HepG2 (cell line): ENCODE results near the gene CHKA. TPM values are rescaled to one million over a fixed set of nuclear protein-coding genes. Genes with fewer than 3 reads are reported as not detected.

Experiments
- ADNP ChIP-seq: sonication (generic); formaldehyde crosslinking; IDR thresholded peaks from 2 replicates; pipeline ENCODE4 v1.4.0; 2020; ENCODE audit warnings: missing genetic modification reagents
- ARID2 ChIP-seq: sonication (generic); formaldehyde crosslinking; IDR thresholded peaks from 2 replicates; pipeline ENCODE4 v1.8.1; 2022; ENCODE audit warnings: mild to moderate bottlenecking, missing genetic modification reagents, borderline replicate concordance
- CENPT ChIP-seq: sonication (generic); formaldehyde crosslinking; IDR thresholded peaks from 2 replicates; pipeline ENCODE4 v1.8.0; 2022; ENCODE audit warnings: low read depth, mild to moderate bottlenecking, moderate library complexity, missing genetic modification reagents
- GATA4 ChIP-seq: sonication (generic); IDR thresholded peaks from 2 replicates; pipeline ENCODE4 v1.6.1; 2016; ENCODE audit warnings: antibody characterized with exemption, low read depth, borderline replicate concordance
- HOXA7 ChIP-seq: sonication (generic); formaldehyde crosslinking; IDR thresholded peaks from 2 replicates; pipeline ENCODE4 v1.8.1; 2022; ENCODE audit warnings: mild to moderate bottlenecking, missing genetic modification reagents, moderate library complexity
- ISX ChIP-seq: sonication (generic); formaldehyde crosslinking; conservative IDR thresholded peaks from 2 replicates; pipeline ENCODE4 v1.5.0; 2020; ENCODE audit warnings: missing genetic modification reagents
- RARG ChIP-seq: sonication (generic); formaldehyde crosslinking; IDR thresholded peaks from 2 replicates; pipeline ENCODE4 v1.4.0; 2020; ENCODE audit warnings: low read depth, mild to moderate bottlenecking, missing genetic modification reagents
- SMAD1 ChIP-seq: sonication (generic); formaldehyde crosslinking; IDR thresholded peaks from 2 replicates; pipeline ENCODE4 v1.4.0; 2020; ENCODE audit warnings: missing genetic modification reagents, low read depth, mild to moderate bottlenecking, borderline replicate concordance
- TFDP2 ChIP-seq: sonication (generic); formaldehyde crosslinking; IDR thresholded peaks from 2 replicates; pipeline ENCODE4 v1.4.0; 2020; ENCODE audit warnings: missing genetic modification reagents
- THAP8 ChIP-seq: sonication (generic); formaldehyde crosslinking; IDR thresholded peaks from 2 replicates; pipeline ENCODE4 v1.5.1; 2020; ENCODE audit warnings: missing genetic modification reagents, mild to moderate bottlenecking, borderline replicate concordance
- THRA ChIP-seq: sonication (generic); formaldehyde crosslinking; IDR thresholded peaks from 2 replicates; pipeline ENCODE4 v1.4.0; 2020; ENCODE audit warnings: missing genetic modification reagents, borderline replicate concordance
- UBTF ChIP-seq: sonication (generic); formaldehyde crosslinking; IDR thresholded peaks from 2 replicates; pipeline ENCODE4 v1.4.0; 2020; ENCODE audit warnings: mild to moderate bottlenecking, missing genetic modification reagents
- ZNF180 ChIP-seq: sonication (generic); formaldehyde crosslinking; IDR thresholded peaks from 2 replicates; pipeline ENCODE4 v1.4.0; 2020; ENCODE audit warnings: low read depth, missing genetic modification reagents, borderline replicate concordance
- ZNF235 ChIP-seq: sonication (generic); formaldehyde crosslinking; IDR thresholded peaks from 2 replicates; pipeline ENCODE4 v1.8.1; 2023; ENCODE audit warnings: mild to moderate bottlenecking, missing genetic modification reagents, borderline replicate concordance
- ZNF670 ChIP-seq: sonication (generic); formaldehyde crosslinking; IDR thresholded peaks from 2 replicates; pipeline ENCODE4 v1.8.0; 2022; ENCODE audit warnings: mild to moderate bottlenecking, missing genetic modification reagents, borderline replicate concordance
- ZNF768 ChIP-seq: sonication (generic); formaldehyde crosslinking; IDR thresholded peaks from 2 replicates; pipeline ENCODE4 v1.4.0; 2020; ENCODE audit warnings: missing genetic modification reagents
- ZNF891 ChIP-seq: sonication (generic); formaldehyde crosslinking; IDR thresholded peaks from 2 replicates; pipeline ENCODE4 v1.5.0; 2020; ENCODE audit warnings: mild to moderate bottlenecking, missing genetic modification reagents
- polyA plus RNA-seq, 8 experiments: library from polyadenylated mRNA; depleted of rRNA in 3 of 8; stranded (reverse) in 7 of 8; unstranded in 1 of 8; fragments of >200 nt; fragmentation: Illumina TruSeq in 4 of 8; extraction: Trizol in 4 of 8; gene quantifications; 2 replicates each; pipeline versions ENCODE4 v1.2.1 to v1.2.3, GENCODE V29; 2011 to 2016; ENCODE audit warnings: low read depth in 4 of 8, missing spikeins in 1 of 8, mixed read lengths in 1 of 8; ENCODE audit not compliant: insufficient read depth in 1 of 8
- total RNA-seq, 5 experiments: library from RNA; depleted of rRNA; stranded (reverse); fragments of >200 nt; fragmentation: Illumina TruSeq; extraction: Trizol; gene quantifications; 2 replicates each; pipeline ENCODE4 v1.2.3, GENCODE V29; 2016; ENCODE audit warnings: low read depth in 1 of 5

CHKA gene
- total and polyA plus RNA-seq, 2 of the 13 experiments (the other 11 are each of a cell fraction or from before 2014, with no cell fraction given) = 71.6 to 92.7 TPM

- TF ChIP-seq ISX (CRISPR knock-in tag) = peak; percentile 37; the same call in 1 of the 2 replicates
- TF ChIP-seq CENPT (CRISPR knock-in tag) = 0 out of 2 replicates have a peak, but pooled peaks have one; percentile 31
- 0 out of 2 replicates have a peak, but pooled peaks have one; percentile 30 for TF ChIP-seq ZNF670
- no peak for TF ChIP-seq RARG
- 0 out of 2 replicates have a peak, but pooled peaks have one; percentile 67 for TF ChIP-seq ZNF768 (CRISPR knock-in tag)
- 0 out of 2 replicates have a peak, but pooled peaks have one; percentile 13 for TF ChIP-seq HOXA7 (CRISPR knock-in tag)
- 0 out of 2 replicates have a peak, but pooled peaks have one; percentile 62 for TF ChIP-seq ZNF235 (CRISPR knock-in tag)
- TF ChIP-seq ZNF891 (CRISPR knock-in tag) = no peak
- TF ChIP-seq ARID2 (CRISPR knock-in tag) = peak; percentile 50; the same call in 1 of the 2 replicates
- peak; percentile 74 for TF ChIP-seq TFDP2
- no peak for TF ChIP-seq ZNF180
- 0 out of 2 replicates have a peak, but pooled peaks have one; percentile 42 for TF ChIP-seq THRA (CRISPR knock-in tag)
- TF ChIP-seq UBTF = peak; percentile 27; the same call in 1 of the 2 replicates
- peak; percentile 9; the same call in 1 of the 2 replicates for TF ChIP-seq SMAD1 (CRISPR knock-in tag)
- TF ChIP-seq THAP8 (CRISPR knock-in tag) = 0 out of 2 replicates have a peak, but pooled peaks have one; percentile 28
- TF ChIP-seq ADNP (CRISPR knock-in tag) = peak; percentile 99
- peak; percentile 68; the same call in 1 of the 2 replicates for TF ChIP-seq GATA4
Measured at GRCh38 chr11:68038718-68039525, 82.3 kb downstream of the CHKA start, which contains the start of gene TCIRG1 (continued).
